Tibial artery (tissue), 4 donors: ENCODE data around the gene STPG4.

ENCODE experiments used
- DNase-seq, 2 donors: peaks; one replicate each; pipeline ENCODE4 v3.0.0-alpha.2; 2019
- H3K27ac ChIP-seq, 2 donors: fragments of 200-600 bp; sonication (generic) in 1 of 2; 1 replicate in 1 of 2; 2 replicates in 1 of 2; pipeline ENCODE4 v1.5.1; 2018 to 2019; ENCODE audit warnings: mild to moderate bottlenecking in 1 of 2
- H3K27me3 ChIP-seq, 2 donors: fragments of 200-600 bp; sonication (generic) in 1 of 2; one replicate each; pipeline versions ENCODE4 v1.5.1 to v1.6.0; 2016 to 2019
- H3K36me3 ChIP-seq, 3 donors: fragments of 200-600 bp; sonication (generic) in 2 of 3; one replicate each; pipeline ENCODE4 v1.5.1; 2016 to 2019; ENCODE audit warnings: mild to moderate bottlenecking in 2 of 3
- H3K4me1 ChIP-seq, 4 donors: fragments of 200-600 bp; sonication (generic) in 2 of 4; 1 replicate in 3 of 4; 2 replicates in 1 of 4; pipeline ENCODE4 v1.5.1; 2016 to 2019
- H3K4me3 ChIP-seq, 2 donors: fragments of 200-600 bp; sonication (generic) in 1 of 2; 1 replicate in 1 of 2; 2 replicates in 1 of 2; pipeline ENCODE4 v1.5.1; 2018 to 2019; ENCODE audit warnings: mild to moderate bottlenecking in 2 of 2
- H3K9me3 ChIP-seq, 3 donors: fragments of 200-600 bp; sonication (generic) in 1 of 3; one replicate each; pipeline ENCODE4 v1.5.1; 2016 to 2019
- CTCF ChIP-seq, 2 experiments: fragments of 200-600 bp in 1 of 2; fragments of 450-650 bp in 1 of 2; IDR thresholded peaks; one replicate each; pipeline ENCODE4 v1.5.1; 2017 to 2019; ENCODE audit warnings: antibody characterized with exemption in 2 of 2, mild to moderate bottlenecking in 1 of 2, moderate library complexity in 1 of 2
- intact Hi-C: fragments of 100-400 bp; cut with DNase I; formaldehyde crosslinking; loops from one replicate; pipeline ENCODE4 v1.15.0; 2023; ENCODE audit warnings: low total_unique reads

Gene STPG4

GRCh38 chr2:47098953-47099352, 56.2 kb downstream of the STPG4 start:
- intact Hi-C loops = no loop called here
- no peak for DNase-seq
- Histone ChIP-seq H3K27ac (no peak overlapping the region), H3K27me3 (no peaks in the 10 kb centered on the region), H3K9me3 (no peaks in the 10 kb centered on the region), H3K4me1 (no peaks in the 10 kb centered on the region), H3K4me3 (no peak overlapping the region), H3K36me3 (no peaks in the 10 kb centered on the region)
- TF ChIP-seq CTCF (IDR thresholded peaks at IDR 0.05) = no peak

GRCh38 chr2:47097563-47097962, 57.5 kb downstream of the STPG4 start:
- no peak overlapping the region for H3K4me3 ChIP-seq
- no peaks in the 10 kb centered on the region for H3K9me3 ChIP-seq
- TF ChIP-seq CTCF (IDR thresholded peaks at IDR 0.05) = no peak
- H3K36me3 ChIP-seq = no peaks in the 10 kb centered on the region
- no peak overlapping the region for H3K27ac ChIP-seq
- H3K27me3 ChIP-seq = no peaks in the 10 kb centered on the region
- no peaks in the 10 kb centered on the region for H3K4me1 ChIP-seq
- intact Hi-C loops = no loop called here
- no peak for DNase-seq

- Histone ChIP-seq H3K27ac (no peak overlapping the region), H3K36me3 (no peaks in the 10 kb centered on the region), H3K4me3 (no peak overlapping the region), H3K9me3 (no peaks in the 10 kb centered on the region), H3K27me3 (no peaks in the 10 kb centered on the region), H3K4me1 (peaks cover 0 to 5% (median 4%) of the 10 kb centered on the region in 4 donors)
- DNase-seq = no peak
- no peak for TF ChIP-seq CTCF (IDR thresholded peaks at IDR 0.05)
- intact Hi-C loops = no loop called here
Measured at GRCh38 chr2:47096451-47096850, 58.7 kb downstream of the STPG4 start.

GRCh38 chr2:47095349-47096020, 59.6 kb downstream of the STPG4 start:
- H3K4me3 ChIP-seq = no peak overlapping the region
- H3K27ac ChIP-seq = no peak overlapping the region
- H3K36me3 ChIP-seq = no peaks in the 10 kb centered on the region
- H3K9me3 ChIP-seq = no peaks in the 10 kb centered on the region
- intact Hi-C loops = no loop called here
- no peak for TF ChIP-seq CTCF (IDR thresholded peaks at IDR 0.05)
- peaks cover 0 to 11% (median 7%) of the 10 kb centered on the region in 4 donors for H3K4me1 ChIP-seq
- no peaks in the 10 kb centered on the region for H3K27me3 ChIP-seq
- DNase-seq = no peak

GRCh38 chr2:47094511-47095142, 60.5 kb downstream of the STPG4 start:
- DNase-seq = no peak
- Histone ChIP-seq H3K9me3 (no peaks in the 10 kb centered on the region), H3K4me3 (no peak overlapping the region), H3K27ac (no peak overlapping the region), H3K27me3 (no peaks in the 10 kb centered on the region), H3K4me1 (peaks cover 0 to 11% (median 7%) of the 10 kb centered on the region in 4 donors), H3K36me3 (no peaks in the 10 kb centered on the region)
- no peak for TF ChIP-seq CTCF (IDR thresholded peaks at IDR 0.05)
- intact Hi-C loops = no loop called here
